ENCODE measurements around the gene SLIT3. TPM values are rescaled to one million over a fixed set of nuclear protein-coding genes. Genes with fewer than 3 reads are reported as not detected.

Gene SLIT3
- total and polyA plus RNA-seq, 10 of the 15 experiments (the other 5 are each of a cell fraction or from before 2014, with no cell fraction given) = 0.05 TPM; not detected in 9

GRCh38 chr5:168948746-168949145, 352.2 kb downstream of the SLIT3 start:
- H3K79me2 ChIP-seq (ENCODE audit: control insufficient read depth, insufficient read depth, low read length) = no peaks in the 10 kb centered on the region
- H3K4me1 ChIP-seq (ENCODE audit: control insufficient read depth, insufficient read depth, low read length) = no peaks in the 10 kb centered on the region
- H3K27me3 ChIP-seq (replicated peaks in 1 of 2; ENCODE audit: control insufficient read depth in 2 of 2, insufficient read depth in 2 of 2, low read length in 1 of 2) = no peaks in the 10 kb centered on the region
- BruUV-seq (replicated peaks) = no TSS peak
- no peak for FAIRE-seq
- no peaks in the 10 kb centered on the region for H4K20me1 ChIP-seq (ENCODE audit: control insufficient read depth, insufficient read depth)
- H3K36me3 ChIP-seq (ENCODE audit: control insufficient read depth in 2 of 2, insufficient read depth in 2 of 2, low read length in 1 of 2) = no peaks in the 10 kb centered on the region
- no peaks in the 10 kb centered on the region for H3K9me3 ChIP-seq (replicated peaks; ENCODE audit: control insufficient read depth, insufficient read depth, low read length)
- ChIA-PET POLR2A (no interaction called here), SMC1A (ENCODE audit: uncharacterized antibody, unreplicated experiment) (interaction anchor here (1.3 kb wide), 2 partner anchors 39 to 42 kb away, joined by 4 to 6 read pairs; no protein-coding TSS in a partner anchor), RAD21 (ENCODE audit: unreplicated experiment) (no interaction called here), CTCF (interaction anchor here (0.9 to 2.1 kb wide), 5 partner anchors 10 to 632 kb away, joined by 3 to 6 read pairs (median 3); no protein-coding TSS in a partner anchor)
- no peak overlapping the region for H3K9ac ChIP-seq (ENCODE audit: control insufficient read depth, insufficient read depth, low read length)
- no peak overlapping the region for H3K4me3 ChIP-seq
- no peak for ATAC-seq
- TF ChIP-seq NR2C2 (IDR thresholded peaks at IDR 0.05; ENCODE audit: borderline replicate concordance, control insufficient read depth, insufficient read length, low read depth) (no peak), CHD1 (IDR thresholded peaks at IDR 0.05; ENCODE audit: low read depth, low read length) (no peak), ATF7 (IDR thresholded peaks at IDR 0.05; ENCODE audit: low read depth) (no peak), MEF2B (IDR thresholded peaks at IDR 0.05; ENCODE audit: partially characterized antibody, poor library complexity, severe bottlenecking) (no peak), ASH2L (IDR thresholded peaks at IDR 0.05; ENCODE audit: borderline replicate concordance, low read depth) (no peak), SUPT20H (IDR thresholded peaks at IDR 0.05; ENCODE audit: borderline replicate concordance, control insufficient read depth, low read depth, low read length) (no peak), CBX3 (IDR thresholded peaks at IDR 0.05; ENCODE audit: borderline replicate concordance, low read depth) (no peak), SMARCA5 (IDR thresholded peaks at IDR 0.05) (no peak)
- no peak overlapping the region for H2AFZ ChIP-seq (ENCODE audit: control insufficient read depth, low read depth, low read length)
- WGBS (ENCODE audit: insufficient coverage, insufficient replicate concordance, low lambda C conversion rate, missing lambda C conversion rate) = 41% methylated on average over 3 of the region's 3 CpGs
- intact Hi-C loops (cut with micrococcal nuclease; ENCODE audit: unreplicated experiment) (loop anchor here (10.0 kb wide), 1 partner anchor 244 kb away; no protein-coding TSS in a partner anchor), in situ Hi-C loops (cut with MboI) (no loop called here)
- no peak overlapping the region for H3K27ac ChIP-seq (ENCODE audit: control insufficient read depth, insufficient read depth)
- H3K4me2 ChIP-seq (ENCODE audit: control insufficient read depth, insufficient read depth) = no peak overlapping the region
- no peak for DNase-seq (ENCODE audit: low read depth, low spot score)
